CD4-positive, alpha-beta T cell treated with Interferon alpha-2 for 1 hour (primary cell): ENCODE results near the gene AMBRA1.

Experiments used
- DNase-seq, 2 donors: peaks; one replicate each; pipeline ENCODE4 v3.0.0-alpha.2; 2020 to 2022

The AMBRA1 gene, protein sequence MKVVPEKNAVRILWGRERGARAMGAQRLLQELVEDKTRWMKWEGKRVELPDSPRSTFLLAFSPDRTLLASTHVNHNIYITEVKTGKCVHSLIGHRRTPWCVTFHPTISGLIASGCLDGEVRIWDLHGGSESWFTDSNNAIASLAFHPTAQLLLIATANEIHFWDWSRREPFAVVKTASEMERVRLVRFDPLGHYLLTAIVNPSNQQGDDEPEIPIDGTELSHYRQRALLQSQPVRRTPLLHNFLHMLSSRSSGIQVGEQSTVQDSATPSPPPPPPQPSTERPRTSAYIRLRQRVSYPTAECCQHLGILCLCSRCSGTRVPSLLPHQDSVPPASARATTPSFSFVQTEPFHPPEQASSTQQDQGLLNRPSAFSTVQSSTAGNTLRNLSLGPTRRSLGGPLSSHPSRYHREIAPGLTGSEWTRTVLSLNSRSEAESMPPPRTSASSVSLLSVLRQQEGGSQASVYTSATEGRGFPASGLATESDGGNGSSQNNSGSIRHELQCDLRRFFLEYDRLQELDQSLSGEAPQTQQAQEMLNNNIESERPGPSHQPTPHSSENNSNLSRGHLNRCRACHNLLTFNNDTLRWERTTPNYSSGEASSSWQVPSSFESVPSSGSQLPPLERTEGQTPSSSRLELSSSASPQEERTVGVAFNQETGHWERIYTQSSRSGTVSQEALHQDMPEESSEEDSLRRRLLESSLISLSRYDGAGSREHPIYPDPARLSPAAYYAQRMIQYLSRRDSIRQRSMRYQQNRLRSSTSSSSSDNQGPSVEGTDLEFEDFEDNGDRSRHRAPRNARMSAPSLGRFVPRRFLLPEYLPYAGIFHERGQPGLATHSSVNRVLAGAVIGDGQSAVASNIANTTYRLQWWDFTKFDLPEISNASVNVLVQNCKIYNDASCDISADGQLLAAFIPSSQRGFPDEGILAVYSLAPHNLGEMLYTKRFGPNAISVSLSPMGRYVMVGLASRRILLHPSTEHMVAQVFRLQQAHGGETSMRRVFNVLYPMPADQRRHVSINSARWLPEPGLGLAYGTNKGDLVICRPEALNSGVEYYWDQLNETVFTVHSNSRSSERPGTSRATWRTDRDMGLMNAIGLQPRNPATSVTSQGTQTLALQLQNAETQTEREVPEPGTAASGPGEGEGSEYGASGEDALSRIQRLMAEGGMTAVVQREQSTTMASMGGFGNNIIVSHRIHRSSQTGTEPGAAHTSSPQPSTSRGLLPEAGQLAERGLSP (N-terminal part only)

GRCh38 chr11:46593550-46594373 lies at the start of gene AMBRA1:
TSS of gene AMBRA1 (minus strand) at chr11:46594023. CDS start at chr11:46548380, 45,643 bp downstream.
- peak; percentile 78 to 87 for DNase-seq

DNA sequence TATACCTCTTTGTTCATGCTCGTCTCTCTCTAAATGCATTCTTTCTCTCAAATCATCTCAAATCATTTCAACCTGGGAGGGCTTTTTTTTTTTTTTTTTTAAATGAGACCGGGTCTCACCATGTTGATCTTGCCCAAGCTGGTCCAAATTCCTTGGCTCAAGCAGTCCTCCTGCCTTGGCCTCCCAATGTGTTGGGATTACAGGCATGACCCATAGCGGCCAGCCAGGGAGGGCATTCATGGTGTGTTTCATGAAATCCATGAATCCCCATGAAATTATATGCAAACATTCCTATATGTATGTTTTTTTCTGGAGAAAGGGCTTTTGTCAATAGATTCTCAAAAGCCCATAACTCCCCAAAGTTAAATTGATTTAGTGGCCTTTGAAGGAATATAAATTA lies 49.7 kb upstream of the AMBRA1 start:
- DNase-seq = no peak

DNA sequence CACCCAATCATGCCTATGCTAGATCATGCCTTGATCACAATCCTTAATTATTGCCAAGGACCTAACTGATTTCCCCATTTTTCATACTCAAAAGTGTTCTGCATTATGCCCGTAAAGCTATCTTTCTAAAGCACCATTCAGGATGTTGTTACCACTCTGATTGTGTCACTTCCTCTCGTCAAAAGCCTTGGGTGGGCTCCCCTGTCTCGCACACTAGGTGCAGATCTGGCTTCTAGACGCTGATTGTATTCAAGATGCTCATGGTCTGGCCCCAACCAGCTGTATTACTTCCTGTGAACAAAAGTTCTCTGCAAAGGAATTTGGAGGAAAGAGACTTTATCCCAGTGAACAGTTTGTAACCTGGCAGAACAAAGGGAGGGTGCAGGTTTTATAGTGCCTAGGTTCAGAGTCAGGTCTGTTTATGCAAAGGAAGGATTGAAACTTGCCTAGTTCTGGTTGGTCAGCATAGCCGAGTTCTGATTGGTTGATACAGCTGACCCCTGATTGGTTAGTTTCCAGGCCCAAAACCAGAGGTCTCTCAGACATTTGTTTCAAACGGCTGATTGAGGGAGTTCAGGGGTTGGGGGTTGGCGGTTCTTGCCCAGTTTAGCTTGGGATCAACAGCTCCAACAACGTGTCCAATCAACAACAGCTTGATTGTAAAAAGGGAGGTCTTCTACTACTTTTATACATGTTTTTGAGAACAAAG lies 49.0 kb upstream of the AMBRA1 start:
- DNase-seq = no peak

GRCh38 chr11:46641639-46642038 lies 47.8 kb upstream of the AMBRA1 start:
- DNase-seq = no peak

DNA sequence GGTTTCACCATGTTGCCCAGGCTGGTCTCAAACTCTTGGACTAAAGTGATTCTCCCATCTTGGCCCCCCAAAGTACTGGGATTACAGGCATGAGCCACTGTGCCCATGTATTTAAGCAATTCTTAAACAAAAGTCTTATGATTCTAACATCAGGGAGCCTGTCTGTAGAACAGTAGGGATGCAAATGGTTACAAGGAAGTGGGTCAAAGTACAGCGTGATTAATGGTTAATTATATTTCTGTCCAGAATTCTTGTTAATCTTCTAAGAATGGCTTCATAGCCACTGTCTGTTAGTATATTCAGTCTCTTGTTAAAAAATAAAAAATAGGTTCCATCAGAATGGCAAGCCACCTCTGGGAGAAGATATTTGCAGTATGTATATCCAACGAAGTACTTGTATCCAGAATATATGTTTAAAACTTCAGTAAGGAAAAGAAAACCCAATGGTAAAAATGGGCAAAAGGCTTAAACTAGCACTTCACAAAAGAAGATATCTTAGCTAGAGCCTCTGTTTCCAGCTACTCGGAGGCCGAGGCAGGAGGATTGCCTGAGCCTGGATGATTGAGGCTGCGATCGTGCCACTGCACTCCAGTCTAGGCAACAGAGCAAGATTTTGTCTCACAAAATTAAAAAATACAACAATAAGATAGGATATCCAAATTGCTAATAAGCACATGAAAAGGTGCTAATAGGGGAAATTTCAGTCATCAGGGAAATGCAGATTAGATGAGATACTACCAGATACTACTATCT lies 46.4 kb upstream of the AMBRA1 start:
- no peak for DNase-seq

- DNase-seq = no peak
These were observed 45.5 kb upstream of the AMBRA1 start for GRCh38 chr11:46639197-46639839.

GRCh38 chr11:46637546-46637945 lies 43.7 kb upstream of the AMBRA1 start:
- no peak for DNase-seq

DNA sequence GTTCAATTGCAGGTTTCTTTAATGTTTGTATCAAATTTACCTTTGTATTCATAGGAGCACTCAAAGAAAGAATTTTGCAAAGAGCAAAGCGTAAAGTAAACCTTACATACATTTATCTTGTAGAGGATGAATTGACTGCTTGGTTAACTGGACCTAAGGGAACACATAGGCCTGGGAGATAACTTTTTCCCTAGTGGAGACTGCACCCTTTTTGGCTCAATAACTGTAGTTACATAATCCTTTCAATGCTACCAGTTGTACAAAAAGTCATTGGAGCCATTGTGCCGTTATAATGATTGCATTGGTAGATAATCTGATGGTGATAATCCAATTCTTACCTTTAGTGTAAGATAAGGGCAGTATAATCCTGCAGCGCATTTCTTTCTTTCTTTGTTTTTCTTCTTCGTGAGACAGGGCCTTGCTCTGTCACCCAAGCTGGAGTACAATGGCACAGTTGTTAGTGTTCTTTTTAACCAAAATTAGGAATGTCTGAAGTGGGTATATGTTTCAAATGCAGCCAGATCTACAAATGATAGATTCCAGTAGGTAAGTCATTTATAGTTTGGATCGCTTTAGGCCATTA lies 41.8 kb upstream of the AMBRA1 start:
- DNase-seq = no peak

DNA sequence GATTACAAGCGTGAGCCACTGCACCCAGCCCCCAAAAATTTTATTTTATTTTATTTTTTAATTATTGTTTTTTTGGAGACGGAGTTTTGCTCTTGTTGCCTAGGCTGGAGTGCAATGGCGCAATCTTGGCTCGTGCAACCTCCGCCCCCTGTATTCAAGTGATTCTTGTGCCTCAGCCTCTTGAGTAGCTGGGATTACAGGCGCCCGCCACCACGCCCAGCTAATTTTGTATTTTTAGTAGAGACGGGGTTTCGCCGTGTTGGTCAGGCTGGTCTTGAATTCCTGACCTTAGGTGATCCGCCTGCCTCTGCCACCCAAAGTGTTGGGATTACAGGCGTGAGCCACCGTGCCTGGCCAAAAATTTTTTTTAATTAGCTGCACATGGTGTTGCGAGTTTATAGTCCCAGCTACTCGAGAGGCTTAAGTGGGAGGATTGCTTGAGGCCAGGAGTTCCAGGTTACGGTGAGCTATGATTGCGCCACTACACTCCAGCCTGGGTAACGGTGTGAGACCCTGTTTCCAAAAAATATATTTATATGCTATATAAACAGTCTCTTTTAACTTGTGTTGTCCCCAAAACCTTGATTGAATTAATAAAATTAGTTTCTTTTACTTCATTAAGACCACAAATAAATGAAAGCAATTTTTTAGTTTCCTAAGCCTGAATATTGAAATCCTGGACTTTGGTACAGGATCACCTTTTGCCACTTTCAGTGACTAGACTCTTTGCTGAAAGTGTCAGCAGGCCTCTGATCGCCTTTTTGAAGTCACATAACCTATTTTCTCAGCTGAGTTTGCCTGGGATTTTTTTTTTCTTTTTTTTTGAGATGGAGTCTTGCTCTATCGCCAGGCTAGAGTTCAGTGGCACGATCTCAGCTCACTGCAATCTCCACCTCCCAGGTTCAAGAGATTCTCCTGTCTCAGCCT lies 39.7 kb upstream of the AMBRA1 start:
- DNase-seq = no peak

DNA sequence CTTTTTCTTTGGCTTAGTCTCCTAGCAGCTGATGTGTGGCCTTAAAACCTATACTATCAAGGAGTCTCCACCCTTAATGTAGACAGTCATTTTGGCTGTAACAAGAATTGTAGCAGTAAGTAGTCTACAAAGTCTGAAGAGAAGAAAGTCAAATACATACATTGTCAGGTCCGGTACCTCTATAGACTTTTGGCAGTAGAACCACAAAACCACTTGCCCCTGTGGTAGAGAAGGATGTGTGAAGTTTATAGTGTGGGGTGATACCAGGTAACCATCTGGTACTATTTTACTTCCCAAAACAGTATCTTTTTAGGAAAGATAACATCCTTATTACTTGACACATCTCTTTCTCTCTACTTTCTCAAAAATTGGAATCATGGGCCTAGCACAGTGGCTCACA lies 38.7 kb upstream of the AMBRA1 start:
- DNase-seq = no peak

- no peak for DNase-seq
These were observed 37.9 kb upstream of the AMBRA1 start for GRCh38 chr11:46631676-46632075.

- DNase-seq = no peak
These were observed 36.4 kb upstream of the AMBRA1 start for GRCh38 chr11:46630237-46630636.

DNA sequence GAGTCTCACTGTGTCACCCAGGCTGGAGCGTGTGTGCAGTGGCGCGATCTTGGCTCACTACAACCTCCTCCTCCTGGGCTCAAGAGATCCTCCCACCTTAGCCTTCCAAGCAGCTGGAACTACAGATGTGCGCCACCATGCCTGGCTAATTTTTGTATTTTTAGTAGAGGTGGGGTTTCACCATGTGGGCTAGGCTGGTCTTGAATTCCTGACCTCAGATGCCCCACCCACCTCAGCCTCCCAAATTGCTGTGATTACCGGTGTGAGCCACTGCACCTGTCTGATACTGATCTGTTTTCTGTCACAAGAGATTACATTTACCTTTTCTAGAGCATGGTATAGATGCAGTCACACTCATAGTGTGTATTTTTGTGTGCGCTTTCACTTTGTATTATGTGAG lies 35.1 kb upstream of the AMBRA1 start:
- DNase-seq = no peak

GRCh38 chr11:46625406-46625805 lies 31.6 kb upstream of the AMBRA1 start:
- DNase-seq = no peak

DNA sequence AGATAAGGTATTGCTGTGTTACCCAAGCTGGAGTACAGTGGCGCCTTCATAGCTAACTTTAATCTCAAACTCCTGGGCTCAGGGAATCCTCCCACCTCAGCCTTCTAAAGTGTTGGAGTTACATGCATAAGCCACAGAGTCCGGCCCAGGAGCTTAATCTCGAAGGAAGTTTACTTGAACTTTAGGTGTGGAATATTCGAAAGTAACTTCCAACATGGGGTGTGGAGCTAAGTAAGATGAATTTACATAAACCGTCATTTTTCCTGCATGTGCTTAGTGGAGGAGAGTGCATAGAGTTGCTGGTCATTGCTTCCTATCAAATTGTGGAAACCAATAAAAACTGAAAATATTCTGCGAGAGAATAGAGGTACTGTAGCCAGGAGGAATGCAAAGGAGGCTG lies 25.0 kb upstream of the AMBRA1 start:
- DNase-seq = no peak

DNA sequence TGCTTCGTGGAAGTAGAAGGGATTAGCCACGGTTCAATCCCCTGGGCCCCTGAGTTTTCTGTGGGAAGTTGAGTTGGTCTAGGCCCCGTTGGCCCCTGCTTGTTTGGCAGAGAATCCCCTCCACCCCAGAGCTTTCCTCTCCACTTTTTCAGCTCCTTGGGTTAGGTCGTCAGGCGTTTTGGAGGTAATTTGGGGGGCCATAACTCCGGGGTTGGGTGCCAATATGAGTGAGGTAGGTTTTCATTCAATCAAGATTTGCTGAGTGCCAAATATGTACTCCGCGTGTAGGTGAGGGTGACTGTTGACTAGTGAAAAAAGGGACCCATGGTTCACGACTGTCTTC lies 24.1 kb upstream of the AMBRA1 start:
- no peak for DNase-seq

GRCh38 chr11:46617134-46617971 lies 23.5 kb upstream of the AMBRA1 start, which contains the start of the genes ATG13 and HARBI1:
TSS of gene ATG13 (plus strand) at chr11:46617553. CDS start at chr11:46644292, 26,739 bp downstream.
TSS of gene HARBI1 (minus strand) at chr11:46617227. CDS start at chr11:46616237, 990 bp downstream.
- peak; percentile 92 to 94 for DNase-seq
